A673 (cell line): Measurements from ENCODE around the gene FKBP8.

Source experiments
- EZH2 ChIP-seq: fragments of 200-600 bp; sonication (generic); IDR thresholded peaks from 2 replicates; pipeline ENCODE4 v1.6.1; 2017; ENCODE audit warnings: borderline replicate concordance, low read depth, mild to moderate bottlenecking, mixed read lengths, antibody characterized with exemption, low read length; ENCODE audit not compliant: poor library complexity, severe bottlenecking
- TF ChIP-seq, protein P1 (sequence below): fragments of 300-800, 200-600 bp; sonication (generic); conservative IDR thresholded peaks from 2 replicates; pipeline ENCODE4 v1.5.1; 2017; ENCODE audit warnings: low read depth, mild to moderate bottlenecking, antibody characterized with exemption, low read length, moderate library complexity, mixed read lengths

DNA sequence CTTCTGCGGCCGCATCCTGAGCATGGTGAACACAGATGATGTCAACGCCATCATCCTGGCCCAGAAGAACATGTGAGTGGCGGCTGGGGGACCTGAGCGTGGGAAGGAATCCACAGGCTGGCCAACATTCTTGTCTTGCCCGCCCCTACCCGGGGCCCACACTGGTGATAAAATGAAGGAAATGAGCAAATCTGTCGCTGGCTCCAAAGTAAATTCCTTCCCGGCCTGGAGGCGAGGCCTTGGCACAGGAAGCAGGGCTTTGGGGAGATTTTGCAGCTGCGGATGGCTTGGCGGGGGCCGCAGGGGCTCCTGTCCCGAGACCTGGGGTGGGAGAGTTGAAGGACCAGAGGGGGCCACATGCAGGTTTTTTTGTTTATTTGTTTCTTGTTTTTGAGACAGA, 18.7 kb upstream of the FKBP8 start:
- TF ChIP-seq EZH2, result no peak
- TF ChIP-seq, protein P1, sequence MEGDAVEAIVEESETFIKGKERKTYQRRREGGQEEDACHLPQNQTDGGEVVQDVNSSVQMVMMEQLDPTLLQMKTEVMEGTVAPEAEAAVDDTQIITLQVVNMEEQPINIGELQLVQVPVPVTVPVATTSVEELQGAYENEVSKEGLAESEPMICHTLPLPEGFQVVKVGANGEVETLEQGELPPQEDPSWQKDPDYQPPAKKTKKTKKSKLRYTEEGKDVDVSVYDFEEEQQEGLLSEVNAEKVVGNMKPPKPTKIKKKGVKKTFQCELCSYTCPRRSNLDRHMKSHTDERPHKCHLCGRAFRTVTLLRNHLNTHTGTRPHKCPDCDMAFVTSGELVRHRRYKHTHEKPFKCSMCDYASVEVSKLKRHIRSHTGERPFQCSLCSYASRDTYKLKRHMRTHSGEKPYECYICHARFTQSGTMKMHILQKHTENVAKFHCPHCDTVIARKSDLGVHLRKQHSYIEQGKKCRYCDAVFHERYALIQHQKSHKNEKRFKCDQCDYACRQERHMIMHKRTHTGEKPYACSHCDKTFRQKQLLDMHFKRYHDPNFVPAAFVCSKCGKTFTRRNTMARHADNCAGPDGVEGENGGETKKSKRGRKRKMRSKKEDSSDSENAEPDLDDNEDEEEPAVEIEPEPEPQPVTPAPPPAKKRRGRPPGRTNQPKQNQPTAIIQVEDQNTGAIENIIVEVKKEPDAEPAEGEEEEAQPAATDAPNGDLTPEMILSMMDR, result no peak
